ENCODE data around the gene NTSR1.

NTSR1 gene

GRCh38 chr20:62698231-62698630 lies 10.4 kb upstream of the NTSR1 start:
- TF ChIP-seq CTCF (IDR thresholded peaks at IDR 0.05; ENCODE audit: borderline replicate concordance, insufficient read depth, low read depth, low read length): no peak
- no peak overlapping the region for H3K4me3 ChIP-seq (ENCODE audit: low read depth, low read length)

- TF ChIP-seq CTCF (IDR thresholded peaks at IDR 0.05; ENCODE audit: borderline replicate concordance, insufficient read depth, low read depth, low read length): no peak
These were observed 9.3 kb upstream of the NTSR1 start for GRCh38 chr20:62699296-62699695.

GRCh38 chr20:62699741-62700140 lies 8.9 kb upstream of the NTSR1 start:
- H3K4me3 ChIP-seq (ENCODE audit: low read depth, low read length): no peak overlapping the region
- no peak for TF ChIP-seq CTCF (IDR thresholded peaks at IDR 0.05; ENCODE audit: borderline replicate concordance, insufficient read depth, low read depth, low read length)

More at GRCh38 chr20:62699296-62699695, 9.3 kb upstream of the NTSR1 start:
- H3K4me3 ChIP-seq (ENCODE audit: low read depth, low read length): no peak overlapping the region

- no peak for TF ChIP-seq CTCF (IDR thresholded peaks at IDR 0.05; ENCODE audit: borderline replicate concordance, insufficient read depth, low read depth, low read length)
- H3K4me3 ChIP-seq (ENCODE audit: low read depth, low read length): no peak overlapping the region
These were observed 8.2 kb upstream of the NTSR1 start for GRCh38 chr20:62700261-62700930.

- H3K4me3 ChIP-seq (ENCODE audit: low read depth, low read length): no peak overlapping the region
- no peak for TF ChIP-seq CTCF (IDR thresholded peaks at IDR 0.05; ENCODE audit: borderline replicate concordance, insufficient read depth, low read depth, low read length)
These were observed 7.2 kb upstream of the NTSR1 start for GRCh38 chr20:62701161-62702012.

GRCh38 chr20:62702013-62702300 lies 6.7 kb upstream of the NTSR1 start:
- no peak overlapping the region for H3K4me3 ChIP-seq (ENCODE audit: low read depth, low read length)
- TF ChIP-seq CTCF (IDR thresholded peaks at IDR 0.05; ENCODE audit: borderline replicate concordance, insufficient read depth, low read depth, low read length): no peak
